Suprapubic skin (tissue), 4 donors: Measurements from ENCODE around the gene OR2B2. TPM values are rescaled to one million over a fixed set of nuclear protein-coding genes. Genes with fewer than 3 reads are reported as not detected.
A peak's percentile ranks its signal among the peaks of the same experiment; 100 is the strongest.
"Not testable (repeated sequence)": the region's sequence is repeated elsewhere in the genome, so short reads cannot be mapped to it uniquely, and the experiment has no call there.

Experiments used
- DNase-seq, 2 donors: peaks; one replicate each; pipeline ENCODE4 v3.0.0-alpha.2; 2019; ENCODE audit warnings: low spot score in 2 of 2
- H3K27ac ChIP-seq: fragments of 200-600 bp; sonication (generic); one replicate; pipeline ENCODE4 v1.5.1; 2019
- H3K27me3 ChIP-seq: fragments of 200-600 bp; sonication (generic); one replicate; pipeline ENCODE4 v1.5.1; 2019
- H3K36me3 ChIP-seq: fragments of 200-600 bp; sonication (generic); one replicate; pipeline ENCODE4 v1.5.1; 2019
- H3K4me1 ChIP-seq: fragments of 200-600 bp; sonication (generic); one replicate; pipeline ENCODE4 v1.5.1; 2019
- H3K4me3 ChIP-seq: fragments of 200-600 bp; sonication (generic); one replicate; pipeline ENCODE4 v1.5.1; 2019; ENCODE audit warnings: mild to moderate bottlenecking
- H3K9me3 ChIP-seq: fragments of 200-600 bp; sonication (generic); one replicate; pipeline ENCODE4 v1.5.1; 2019
- EP300 ChIP-seq: sonication (generic); formaldehyde crosslinking; IDR thresholded peaks from one replicate; pipeline ENCODE4 v1.6.1; 2017; ENCODE audit warnings: antibody characterized with exemption
- POLR2A ChIP-seq, 2 donors: fragments of 450-650 bp; IDR thresholded peaks; one replicate each; pipeline ENCODE4 v1.6.1; 2017; ENCODE audit warnings: antibody characterized with exemption in 2 of 2, mild to moderate bottlenecking in 2 of 2, moderate library complexity in 2 of 2
- POLR2AphosphoS5 ChIP-seq, 3 donors: sonication (generic); formaldehyde crosslinking; IDR thresholded peaks; one replicate each; pipeline ENCODE4 v1.6.1; 2017; ENCODE audit warnings: antibody characterized with exemption in 3 of 3
- WGBS: methylation state at CpG from one replicate; pipeline ENCODE4 v1.1.5; 2018; 5-methylcytosine and 5-hydroxymethylcytosine counted together
- total RNA-seq, 4 donors: library from RNA; depleted of rRNA; stranded (reverse); fragments of >200 nt; gene quantifications; one replicate each; pipeline ENCODE4 v1.1.0, GENCODE V29; 2016
- TF ChIP-seq, protein P1 (sequence below), 2 donors: fragments of 200-600 bp in 1 of 2; fragments of 450-650 bp in 1 of 2; sonication (generic) in 1 of 2; IDR thresholded peaks; one replicate each; pipeline ENCODE4 v1.5.1; 2016 to 2019; ENCODE audit warnings: antibody characterized with exemption in 2 of 2, mild to moderate bottlenecking in 1 of 2, moderate library complexity in 1 of 2

OR2B2 gene
- total RNA-seq, 4 donors from 2014 or later, result not detected

DNA sequence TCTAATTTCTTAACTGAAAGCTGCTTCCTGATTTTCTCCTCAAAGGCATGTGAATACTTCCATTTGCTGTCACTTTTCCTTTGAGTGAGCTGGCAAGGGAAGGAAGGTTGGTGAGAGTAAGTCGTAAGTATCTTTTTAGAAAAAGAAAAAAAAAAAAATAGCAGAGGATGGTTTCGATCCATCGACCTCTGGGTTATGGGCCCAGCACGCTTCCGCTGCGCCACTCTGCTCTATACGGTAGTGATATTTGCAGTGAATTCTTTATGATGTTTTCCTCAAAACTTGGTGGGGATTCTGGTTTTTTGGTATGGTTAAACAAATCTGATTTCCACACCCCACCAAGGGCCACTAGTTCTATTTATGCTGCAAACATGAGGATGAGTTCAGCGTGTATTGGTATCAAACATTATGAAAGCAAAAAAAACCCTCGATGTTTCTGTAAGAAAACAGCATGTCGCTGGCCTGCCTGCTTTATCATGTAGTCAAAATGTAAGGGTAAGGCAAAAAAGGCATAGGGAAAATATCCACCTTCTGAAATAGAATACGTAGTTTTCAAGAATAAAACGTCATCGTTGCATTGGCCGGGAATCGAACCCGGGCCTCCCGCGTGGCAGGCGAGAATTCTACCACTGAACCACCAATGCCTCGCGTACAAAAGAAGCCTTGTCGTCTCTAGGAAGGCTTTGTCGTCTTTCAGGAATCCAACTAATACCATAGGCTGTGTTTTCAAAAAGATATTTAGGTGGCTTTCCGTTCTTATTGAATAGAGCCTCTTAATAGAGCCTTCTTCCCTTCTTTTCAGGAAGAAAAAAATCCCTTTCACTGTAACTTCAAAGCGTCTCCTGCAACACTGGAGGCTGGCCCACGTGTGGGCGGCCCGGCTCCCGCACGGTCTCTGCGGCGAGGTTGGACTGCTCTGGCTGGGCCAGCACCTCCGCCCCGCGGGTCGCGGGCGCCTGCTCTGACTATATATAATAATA is 9.6 kb downstream of the OR2B2 start:
- no peaks in the 10 kb centered on the region for H3K4me1 ChIP-seq
- DNase-seq, result peak; percentile 89 to 91
- H3K4me3 ChIP-seq, result peak overlapping the region; percentile 61
- no peaks in the 10 kb centered on the region for H3K27me3 ChIP-seq
- H3K27ac ChIP-seq, result peak overlapping the region; percentile 72
- H3K9me3 ChIP-seq, result no peaks in the 10 kb centered on the region
- no peaks in the 10 kb centered on the region for H3K36me3 ChIP-seq
- WGBS, result 2% methylated on average over 38 of the region's 38 CpGs
- peak in 2 of 3 donors; percentile 38 to 82 for TF ChIP-seq POLR2AphosphoS5 (IDR thresholded peaks at IDR 0.05)
- TF ChIP-seq, protein P1, sequence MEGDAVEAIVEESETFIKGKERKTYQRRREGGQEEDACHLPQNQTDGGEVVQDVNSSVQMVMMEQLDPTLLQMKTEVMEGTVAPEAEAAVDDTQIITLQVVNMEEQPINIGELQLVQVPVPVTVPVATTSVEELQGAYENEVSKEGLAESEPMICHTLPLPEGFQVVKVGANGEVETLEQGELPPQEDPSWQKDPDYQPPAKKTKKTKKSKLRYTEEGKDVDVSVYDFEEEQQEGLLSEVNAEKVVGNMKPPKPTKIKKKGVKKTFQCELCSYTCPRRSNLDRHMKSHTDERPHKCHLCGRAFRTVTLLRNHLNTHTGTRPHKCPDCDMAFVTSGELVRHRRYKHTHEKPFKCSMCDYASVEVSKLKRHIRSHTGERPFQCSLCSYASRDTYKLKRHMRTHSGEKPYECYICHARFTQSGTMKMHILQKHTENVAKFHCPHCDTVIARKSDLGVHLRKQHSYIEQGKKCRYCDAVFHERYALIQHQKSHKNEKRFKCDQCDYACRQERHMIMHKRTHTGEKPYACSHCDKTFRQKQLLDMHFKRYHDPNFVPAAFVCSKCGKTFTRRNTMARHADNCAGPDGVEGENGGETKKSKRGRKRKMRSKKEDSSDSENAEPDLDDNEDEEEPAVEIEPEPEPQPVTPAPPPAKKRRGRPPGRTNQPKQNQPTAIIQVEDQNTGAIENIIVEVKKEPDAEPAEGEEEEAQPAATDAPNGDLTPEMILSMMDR (IDR thresholded peaks at IDR 0.05), result no peak

DNA sequence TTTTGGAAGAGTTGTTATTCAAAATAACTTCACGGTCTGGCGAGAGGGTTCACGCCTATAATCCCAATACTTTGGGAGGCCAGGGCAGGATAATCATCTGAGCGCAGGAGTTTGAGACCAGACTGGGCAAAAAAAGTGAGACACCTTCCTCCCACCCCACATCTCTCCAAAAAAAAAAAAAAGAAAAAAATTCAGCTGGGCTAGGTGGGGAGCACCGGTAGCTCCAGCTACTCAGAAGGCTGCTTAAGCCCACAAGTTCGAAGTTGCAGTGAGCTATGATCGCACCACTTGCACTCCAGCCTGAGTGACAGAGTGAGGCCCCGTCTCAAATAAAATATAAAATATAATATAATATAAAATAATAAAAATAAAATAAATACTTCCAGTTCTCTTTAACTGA is 10.4 kb downstream of the OR2B2 start:
- WGBS, result 86% methylated on average over 8 of the region's 8 CpGs
- no peak overlapping the region for H3K27ac ChIP-seq
- H3K27me3 ChIP-seq, result no peaks in the 10 kb centered on the region
- no peaks in the 10 kb centered on the region for H3K9me3 ChIP-seq
- DNase-seq, result no peak
- no peaks in the 10 kb centered on the region for H3K36me3 ChIP-seq
- TF ChIP-seq POLR2AphosphoS5 (IDR thresholded peaks at IDR 0.05) (no peak), EP300 (no peak), POLR2A (IDR thresholded peaks at IDR 0.05) (no peak)
- TF ChIP-seq, protein P1 (IDR thresholded peaks at IDR 0.05), result no peak
- no peaks in the 10 kb centered on the region for H3K4me1 ChIP-seq
- no peak overlapping the region for H3K4me3 ChIP-seq

DNA sequence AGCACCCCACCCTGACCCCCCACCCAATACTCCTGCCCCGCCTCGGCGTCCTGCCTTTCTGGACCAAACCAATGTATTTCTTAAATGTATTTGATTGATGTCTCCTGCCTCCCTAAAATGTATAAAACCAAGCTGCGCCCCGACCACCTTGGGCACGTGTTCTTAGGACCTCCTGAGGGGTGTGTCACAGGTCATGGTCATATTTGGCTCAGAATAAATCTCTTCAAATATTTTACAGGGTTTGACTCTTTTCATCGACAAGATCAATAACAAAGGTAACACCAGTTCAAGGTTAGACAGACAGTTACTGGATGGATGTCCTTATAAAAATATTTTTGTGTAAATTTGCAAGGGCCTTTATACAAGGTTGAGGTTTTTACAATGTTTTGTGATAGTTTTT is 12.0 kb downstream of the OR2B2 start:
- H3K27me3 ChIP-seq, H3K9me3 ChIP-seq, H3K36me3 ChIP-seq, H3K4me1 ChIP-seq, H3K4me3 ChIP-seq, H3K27ac ChIP-seq: not testable (repeated sequence)
- peak in 1 of 2 donors; percentile 35 for DNase-seq
- 88% methylated on average over 7 of the region's 7 CpGs for WGBS

DNA sequence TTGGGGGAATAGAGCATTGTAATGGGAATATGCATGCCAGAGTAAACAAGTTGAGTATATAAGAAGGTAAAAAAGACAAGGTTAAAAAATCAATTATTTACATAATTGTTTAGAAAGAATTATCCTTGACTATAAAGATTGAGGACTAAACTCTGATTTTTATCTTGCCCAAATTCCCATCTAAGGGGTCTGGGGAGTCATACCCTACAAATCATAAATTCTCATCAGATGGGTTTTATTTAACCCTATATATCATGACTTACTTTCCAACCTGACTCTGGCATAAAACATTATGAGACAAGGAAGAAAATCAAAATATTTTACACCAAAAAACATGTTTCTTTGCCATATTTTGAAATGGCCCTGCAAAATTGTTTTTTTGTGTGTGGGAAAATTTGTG is 12.7 kb downstream of the OR2B2 start:
- Histone ChIP-seq H3K9me3 (no peaks in the 10 kb centered on the region), H3K4me3 (no peak overlapping the region), H3K4me1 (peaks cover 11% of the 10 kb centered on the region), H3K36me3 (no peaks in the 10 kb centered on the region), H3K27ac (no peak overlapping the region), H3K27me3 (no peaks in the 10 kb centered on the region)
- TF ChIP-seq POLR2AphosphoS5 (IDR thresholded peaks at IDR 0.05) (no peak), EP300 (no peak), POLR2A (IDR thresholded peaks at IDR 0.05) (no peak)
- TF ChIP-seq, protein P1 (IDR thresholded peaks at IDR 0.05), result no peak
- no peak for DNase-seq

- Histone ChIP-seq H3K27ac (no peak overlapping the region), H3K9me3 (no peaks in the 10 kb centered on the region), H3K4me3 (no peak overlapping the region), H3K36me3 (no peaks in the 10 kb centered on the region), H3K27me3 (no peaks in the 10 kb centered on the region), H3K4me1 (peaks cover 26% of the 10 kb centered on the region)
- TF ChIP-seq POLR2AphosphoS5 (IDR thresholded peaks at IDR 0.05), result no peak
- TF ChIP-seq EP300, result no peak
- no peak for TF ChIP-seq POLR2A (IDR thresholded peaks at IDR 0.05)
- TF ChIP-seq, protein P1 (IDR thresholded peaks at IDR 0.05), result no peak
- DNase-seq, result no peak
- WGBS, result 90% methylated on average over 3 of the region's 3 CpGs
Measured at GRCh38 chr6:27897580-27898206, 14.5 kb downstream of the OR2B2 start.
